Neural cell (in vitro differentiated cells): ENCODE results near the gene IFNK. TPM values are rescaled to one million over a fixed set of nuclear protein-coding genes. Genes with fewer than 3 reads are reported as not detected.
A peak's percentile ranks its signal among the peaks of the same experiment; 100 is the strongest.

Experiments used
- H2AFZ ChIP-seq: fragments of 200-600, 300-800 bp; sonication (generic), shearing (Covaris generic); 2 replicates; pipeline ENCODE4 v1.6.0; 2014; ENCODE audit warnings: low read depth, mild to moderate bottlenecking, antibody characterized with exemption, low read length, moderate library complexity
- H3F3A ChIP-seq: fragments of 200-600 bp; shearing (Covaris generic); 2 replicates; pipeline ENCODE4 v1.6.1; 2016; ENCODE audit warnings: mild to moderate bottlenecking, moderate library complexity, mixed read lengths, antibody characterized with exemption, low read length; ENCODE audit not compliant: insufficient read depth, poor library complexity, severe bottlenecking
- H3K27ac ChIP-seq: fragments of 200-600, 300-800 bp; sonication (generic), shearing (Covaris generic); 2 replicates; pipeline ENCODE4 v1.5.1; 2014; ENCODE audit warnings: mild to moderate bottlenecking, low read length, moderate library complexity
- H3K27me3 ChIP-seq: fragments of 300-800, 200-600 bp; sonication (generic), shearing (Covaris generic); 2 replicates; pipeline ENCODE4 v1.6.0; 2014; ENCODE audit warnings: mild to moderate bottlenecking, low read depth, low read length, moderate library complexity; ENCODE audit not compliant: insufficient read depth
- H3K36me3 ChIP-seq: fragments of 300-800, 200-600 bp; sonication (generic), shearing (Covaris generic); 2 replicates; pipeline ENCODE4 v1.5.1; 2014; ENCODE audit warnings: mild to moderate bottlenecking, antibody characterized with exemption, low read length, moderate library complexity; ENCODE audit not compliant: insufficient read depth
- H3K4me2 ChIP-seq: fragments of 300-800, 200-600 bp; sonication (generic), shearing (Covaris generic); 2 replicates; pipeline ENCODE4 v1.6.0; 2014; ENCODE audit warnings: mild to moderate bottlenecking, low read length
- H3K4me3 ChIP-seq: fragments of 300-800, 200-600 bp; sonication (generic), shearing (Covaris generic); 2 replicates; pipeline ENCODE4 v1.5.1; 2014; ENCODE audit warnings: mild to moderate bottlenecking, low read length, moderate library complexity
- H3K79me2 ChIP-seq: fragments of 200-600 bp; shearing (Covaris generic); replicated peaks from 2 replicates; pipeline ENCODE4 v1.6.0; 2014; ENCODE audit warnings: mild to moderate bottlenecking, low read length, moderate library complexity; ENCODE audit not compliant: insufficient read depth
- H3K9ac ChIP-seq: fragments of 300-800, 200-600 bp; sonication (generic), shearing (Covaris generic); 2 replicates; pipeline ENCODE4 v1.6.1; 2016; ENCODE audit warnings: mild to moderate bottlenecking, low read length, mixed read lengths
- H3K9me2 ChIP-seq: fragments of 200-600 bp; shearing (Covaris generic); 2 replicates; pipeline ENCODE4 v1.6.1; 2016; ENCODE audit warnings: mild to moderate bottlenecking, low read length, mixed read lengths; ENCODE audit not compliant: insufficient read depth
- H3K9me3 ChIP-seq: fragments of 200-600, 300-800 bp; sonication (generic), shearing (Covaris generic); 2 replicates; pipeline ENCODE4 v1.6.1; 2016; ENCODE audit warnings: mild to moderate bottlenecking, mixed run types, low read length, moderate library complexity, mixed read lengths
- H4K20me1 ChIP-seq: fragments of 200-600 bp; shearing (Covaris generic); 2 replicates; pipeline ENCODE4 v1.6.1; 2016; ENCODE audit warnings: mild to moderate bottlenecking, mixed run types; ENCODE audit not compliant: insufficient read depth
- CTCF ChIP-seq: fragments of 450-650 bp; IDR thresholded peaks from 2 replicates; pipeline ENCODE4 v1.5.1; 2014; ENCODE audit warnings: antibody characterized with exemption, mild to moderate bottlenecking, moderate library complexity; ENCODE audit not compliant: poor library complexity, severe bottlenecking
- EP300 ChIP-seq: fragments of 450-650 bp; conservative IDR thresholded peaks from 2 replicates; pipeline ENCODE4 v1.6.1; 2014; ENCODE audit warnings: antibody characterized with exemption, mild to moderate bottlenecking, moderate library complexity; ENCODE audit not compliant: poor library complexity, severe bottlenecking
- EZH2 ChIP-seq: fragments of 200-600, 300-800 bp; shearing (Covaris generic), sonication (generic); IDR thresholded peaks from 2 replicates; pipeline ENCODE4 v1.6.1; 2014; ENCODE audit warnings: antibody characterized with exemption, low read length, borderline replicate concordance, mild to moderate bottlenecking; ENCODE audit not compliant: insufficient read depth, poor library complexity, severe bottlenecking
- POLR2AphosphoS5 ChIP-seq: IDR thresholded peaks from 2 replicates; pipeline ENCODE4 v1.6.1; 2012
- RAD21 ChIP-seq: fragments of 450-650 bp; conservative IDR thresholded peaks from 2 replicates; pipeline ENCODE4 v1.6.1; 2014; ENCODE audit warnings: antibody characterized with exemption, mild to moderate bottlenecking, moderate library complexity
- REST ChIP-seq: IDR thresholded peaks from 2 replicates; pipeline ENCODE4 v1.6.1; 2012; ENCODE audit warnings: borderline replicate concordance
- SMC3 ChIP-seq: fragments of 450-650 bp; conservative IDR thresholded peaks from 2 replicates; pipeline ENCODE4 v1.6.1; 2014; ENCODE audit warnings: antibody characterized with exemption, mild to moderate bottlenecking, moderate library complexity; ENCODE audit not compliant: poor library complexity
- TAF1 ChIP-seq: IDR thresholded peaks from 2 replicates; pipeline ENCODE4 v1.6.1; 2012; ENCODE audit warnings: low read depth
- polyA plus RNA-seq: library from polyadenylated mRNA; depleted of rRNA; stranded (reverse); fragments of >200 nt; gene quantifications from 2 replicates; pipeline ENCODE4 v1.2.3, GENCODE V29; 2014

IFNK gene
- polyA plus RNA-seq, 1 donor from 2014 or later = not detected

DNA sequence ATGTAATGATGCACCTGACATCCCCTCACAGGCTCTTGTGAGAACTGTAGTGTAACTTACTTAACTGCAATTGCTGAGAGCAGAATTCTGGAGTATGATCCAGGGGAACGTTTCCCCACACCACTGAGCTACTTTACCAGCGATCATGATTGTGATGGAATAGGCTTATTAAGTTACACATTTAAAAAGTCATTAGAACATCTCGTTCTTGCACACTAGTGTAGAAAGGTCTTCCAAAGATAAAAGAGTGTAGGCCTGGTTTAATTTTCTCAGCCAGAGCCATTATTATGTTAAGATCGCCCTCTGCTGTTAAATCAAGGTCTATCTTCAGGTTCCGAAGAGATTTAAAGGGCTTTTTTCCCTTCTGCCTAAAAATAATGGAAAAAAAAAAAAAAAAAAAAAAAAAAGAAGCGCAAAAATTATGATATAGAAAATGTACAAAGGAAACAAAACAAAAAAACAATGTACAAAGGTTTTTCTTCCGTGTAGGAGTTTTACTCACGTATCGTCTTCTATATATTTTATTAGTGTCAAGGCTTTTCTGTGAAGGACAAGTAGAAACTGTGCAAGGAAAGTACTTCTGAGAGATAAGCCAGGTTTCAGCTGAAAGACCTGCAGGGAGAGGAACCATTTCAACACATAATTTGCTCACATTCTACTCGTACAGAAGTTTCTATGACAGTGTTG lies 24.1 kb downstream of the IFNK start:
- H4K20me1 ChIP-seq = no peaks in the 10 kb centered on the region
- no peaks in the 10 kb centered on the region for H3K79me2 ChIP-seq
- no peak overlapping the region for H3K9ac ChIP-seq
- no peaks in the 10 kb centered on the region for H3K9me3 ChIP-seq
- H3K27me3 ChIP-seq = no peaks in the 10 kb centered on the region
- no peaks in the 10 kb centered on the region for H3K9me2 ChIP-seq
- H3K27ac ChIP-seq = no peak overlapping the region
- H3K36me3 ChIP-seq = peaks cover 23% of the 10 kb centered on the region
- H3K4me2 ChIP-seq = no peak overlapping the region
- no peak overlapping the region for H2AFZ ChIP-seq
- H3F3A ChIP-seq = no peaks in the 10 kb centered on the region
- TF ChIP-seq EP300 (no peak), RAD21 (peak; percentile 80), TAF1 (no peak), POLR2AphosphoS5 (no peak), SMC3 (peak; percentile 84), CTCF (peak; percentile 73)
- no peak overlapping the region for H3K4me3 ChIP-seq

DNA sequence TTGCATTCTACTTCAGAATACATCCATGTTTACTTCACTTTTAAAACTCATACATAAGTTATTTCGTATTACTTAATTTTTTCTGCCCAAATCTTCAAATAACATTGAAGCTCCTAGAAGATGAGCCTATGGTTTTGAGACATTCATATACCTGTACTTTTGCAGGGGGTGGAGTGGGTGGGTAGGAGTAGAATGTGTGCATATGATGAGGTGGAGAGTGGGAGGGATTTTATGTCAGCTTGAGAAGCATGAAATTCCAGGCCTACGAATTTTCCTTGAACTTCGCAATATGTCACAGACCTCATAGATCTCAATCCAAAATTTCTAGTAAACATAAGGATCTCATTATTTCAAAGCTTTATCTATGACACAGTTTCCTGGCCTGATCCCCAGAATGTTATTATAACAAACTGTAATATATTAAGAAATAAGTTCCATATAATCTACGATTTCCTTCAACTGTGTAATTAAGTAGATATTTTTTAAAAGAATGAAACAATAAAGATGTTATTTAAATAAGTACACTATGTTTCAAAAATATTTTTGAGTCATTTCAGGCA lies 25.2 kb downstream of the IFNK start:
- no peak overlapping the region for H3K9ac ChIP-seq
- H3K4me3 ChIP-seq = no peak overlapping the region
- no peaks in the 10 kb centered on the region for H3K9me3 ChIP-seq
- H2AFZ ChIP-seq = no peak overlapping the region
- H3K27ac ChIP-seq = no peak overlapping the region
- TF ChIP-seq EP300 (no peak), TAF1 (no peak), CTCF (no peak), EZH2 (no peak), REST (no peak)
- H3K9me2 ChIP-seq = no peaks in the 10 kb centered on the region
- H4K20me1 ChIP-seq = no peaks in the 10 kb centered on the region
- no peak overlapping the region for H3K4me2 ChIP-seq
- no peaks in the 10 kb centered on the region for H3K79me2 ChIP-seq
- H3K27me3 ChIP-seq = no peaks in the 10 kb centered on the region
- H3F3A ChIP-seq = no peaks in the 10 kb centered on the region
- H3K36me3 ChIP-seq = peaks cover 28% of the 10 kb centered on the region
